Duodenal mucosa (tissue), 2 donors: Measurements from ENCODE around the gene LITAFD.

Experiments used
- H3K27ac ChIP-seq: one replicate; pipeline ENCODE4 v1.7.0; 2013; ENCODE audit warnings: low read depth, low read length
- H3K27me3 ChIP-seq, 2 donors: one replicate each; pipeline ENCODE4 v1.7.0; 2013; ENCODE audit warnings: low read length in 2 of 2, control low read depth in 1 of 2; ENCODE audit not compliant: insufficient read depth in 2 of 2, control insufficient read depth in 1 of 2
- H3K36me3 ChIP-seq, 2 donors: one replicate each; pipeline ENCODE4 v1.7.0; 2013; ENCODE audit warnings: low read length in 2 of 2, control low read depth in 1 of 2; ENCODE audit not compliant: insufficient read depth in 2 of 2, control insufficient read depth in 1 of 2
- H3K4me1 ChIP-seq, 2 donors: one replicate each; pipeline ENCODE4 v1.7.0; 2013; ENCODE audit warnings: low read length in 2 of 2, control low read depth in 1 of 2; ENCODE audit not compliant: insufficient read depth in 2 of 2, control insufficient read depth in 1 of 2
- H3K4me3 ChIP-seq, 2 donors: one replicate each; pipeline ENCODE4 v1.7.0; 2013; ENCODE audit warnings: low read length in 2 of 2, low read depth in 1 of 2
- H3K9ac ChIP-seq, 2 donors: one replicate each; pipeline ENCODE4 v1.7.0; 2013; ENCODE audit warnings: low read length in 2 of 2, low read depth in 1 of 2
- H3K9me3 ChIP-seq, 2 donors: one replicate each; pipeline ENCODE4 v1.7.0; 2013; ENCODE audit warnings: low read length in 2 of 2, control low read depth in 1 of 2; ENCODE audit not compliant: control insufficient read depth in 1 of 2

LITAFD gene

GRCh38 chr16:8894736-8895334 lies 12.7 kb downstream of the LITAFD start:
- Histone ChIP-seq H3K4me1 (peaks cover 3 to 5% of the 10 kb centered on the region in 2 donors), H3K9ac (no peak overlapping the region), H3K4me3 (no peak overlapping the region), H3K27me3 (no peaks in the 10 kb centered on the region), H3K27ac (no peak overlapping the region), H3K36me3 (peaks cover 80 to 97% of the 10 kb centered on the region in 2 donors), H3K9me3 (no peaks in the 10 kb centered on the region)

- Histone ChIP-seq H3K4me1 (no peaks in the 10 kb centered on the region), H3K9me3 (no peaks in the 10 kb centered on the region), H3K4me3 (no peak overlapping the region), H3K27ac (no peak overlapping the region), H3K36me3 (peaks cover 77 to 97% of the 10 kb centered on the region in 2 donors), H3K27me3 (no peaks in the 10 kb centered on the region), H3K9ac (no peak overlapping the region)
Measured at GRCh38 chr16:8898660-8899318, 16.6 kb downstream of the LITAFD start.

- H3K36me3 ChIP-seq: peaks cover 72 to 94% of the 10 kb centered on the region in 2 donors
- H3K4me3 ChIP-seq: no peak overlapping the region
- H3K9ac ChIP-seq: no peak overlapping the region
Measured at GRCh38 chr16:8899709-8900317, 17.7 kb downstream of the LITAFD start.

GRCh38 chr16:8900343-8900742 lies 18.2 kb downstream of the LITAFD start:
- H3K4me1 ChIP-seq: no peaks in the 10 kb centered on the region
- no peak overlapping the region for H3K27ac ChIP-seq
- no peak overlapping the region for H3K9ac ChIP-seq
- H3K36me3 ChIP-seq: peaks cover 69 to 94% of the 10 kb centered on the region in 2 donors
- H3K9me3 ChIP-seq: no peaks in the 10 kb centered on the region
- no peaks in the 10 kb centered on the region for H3K27me3 ChIP-seq
- H3K4me3 ChIP-seq: no peak overlapping the region

More at GRCh38 chr16:8899709-8900317, 17.7 kb downstream of the LITAFD start:
- Histone ChIP-seq H3K4me1 (no peaks in the 10 kb centered on the region), H3K9me3 (no peaks in the 10 kb centered on the region), H3K27ac (no peak overlapping the region), H3K27me3 (no peaks in the 10 kb centered on the region)

- Histone ChIP-seq H3K9ac (no peak overlapping the region), H3K27me3 (no peaks in the 10 kb centered on the region), H3K36me3 (peaks cover 73 to 94% of the 10 kb centered on the region in 2 donors), H3K4me1 (no peaks in the 10 kb centered on the region), H3K4me3 (no peak overlapping the region), H3K9me3 (no peaks in the 10 kb centered on the region), H3K27ac (no peak overlapping the region)
Measured at GRCh38 chr16:8901320-8901861, 19.2 kb downstream of the LITAFD start.

GRCh38 chr16:8903004-8903403 lies 20.9 kb downstream of the LITAFD start:
- Histone ChIP-seq H3K4me3 (no peak overlapping the region), H3K27ac (no peak overlapping the region), H3K27me3 (no peaks in the 10 kb centered on the region), H3K9ac (no peak overlapping the region), H3K9me3 (no peaks in the 10 kb centered on the region), H3K36me3 (peaks cover 69 to 95% of the 10 kb centered on the region in 2 donors), H3K4me1 (no peaks in the 10 kb centered on the region)

- H3K9me3 ChIP-seq: no peaks in the 10 kb centered on the region
- no peaks in the 10 kb centered on the region for H3K27me3 ChIP-seq
- H3K4me3 ChIP-seq: no peak overlapping the region
- H3K27ac ChIP-seq: no peak overlapping the region
- H3K4me1 ChIP-seq: peaks cover 3 to 7% of the 10 kb centered on the region in 2 donors
- H3K9ac ChIP-seq: no peak overlapping the region
- peaks cover 67 to 94% of the 10 kb centered on the region in 2 donors for H3K36me3 ChIP-seq
Measured at GRCh38 chr16:8904018-8904430, 21.9 kb downstream of the LITAFD start.

GRCh38 chr16:8905168-8905762 lies 23.1 kb downstream of the LITAFD start:
- H3K4me1 ChIP-seq: peaks cover 14% of the 10 kb centered on the region in 2 donors
- no peak overlapping the region for H3K9ac ChIP-seq
- H3K9me3 ChIP-seq: no peaks in the 10 kb centered on the region
- H3K27ac ChIP-seq: no peak overlapping the region
- H3K36me3 ChIP-seq: peaks cover 60 to 93% of the 10 kb centered on the region in 2 donors
- H3K4me3 ChIP-seq: no peak overlapping the region
- H3K27me3 ChIP-seq: no peaks in the 10 kb centered on the region

GRCh38 chr16:8905795-8906591 lies 23.8 kb downstream of the LITAFD start:
- Histone ChIP-seq H3K36me3 (peaks cover 61 to 93% of the 10 kb centered on the region in 2 donors), H3K9ac (no peak overlapping the region)

More at GRCh38 chr16:8905795-8906591, 23.8 kb downstream of the LITAFD start:
- no peaks in the 10 kb centered on the region for H3K27me3 ChIP-seq
- H3K4me1 ChIP-seq: peaks cover 21 to 22% of the 10 kb centered on the region in 2 donors
- H3K27ac ChIP-seq: no peak overlapping the region
- no peaks in the 10 kb centered on the region for H3K9me3 ChIP-seq
- no peak overlapping the region for H3K4me3 ChIP-seq
